Endothelial cell of umbilical vein (primary cell): ENCODE measurements around the gene G6PC2.

Experiments used
- EZH2 ChIP-seq: IDR thresholded peaks from 2 replicates; pipeline ENCODE4 v1.6.1; 2012; ENCODE audit warnings: borderline replicate concordance, low read depth, mild to moderate bottlenecking, moderate library complexity, low read length, inconsistent platforms; ENCODE audit not compliant: severe bottlenecking
- FOS ChIP-seq: IDR thresholded peaks from 2 replicates; pipeline ENCODE4 v1.6.1; 2011; ENCODE audit warnings: mild to moderate bottlenecking, low read length, moderate library complexity, borderline replicate concordance; ENCODE audit not compliant: insufficient read depth
- GATA2 ChIP-seq: IDR thresholded peaks from 2 replicates; pipeline ENCODE4 v1.7.0; 2011; ENCODE audit warnings: low read depth, mild to moderate bottlenecking, moderate library complexity, mixed read lengths, low read length; ENCODE audit not compliant: insufficient read length, insufficient read depth
- JUN ChIP-seq: IDR thresholded peaks from 2 replicates; pipeline ENCODE4 v1.6.1; 2011; ENCODE audit warnings: borderline replicate concordance, low read depth; ENCODE audit not compliant: insufficient read length, insufficient read depth
- MYC ChIP-seq: IDR thresholded peaks from one replicate; pipeline ENCODE4 v1.6.1; 2011; ENCODE audit warnings: mild to moderate bottlenecking, low read depth, low read length
- POLR2A ChIP-seq: IDR thresholded peaks from 2 replicates; pipeline ENCODE4 v1.6.1; 2012; ENCODE audit warnings: low read depth, mild to moderate bottlenecking, control low read depth, low read length
- POLR2AphosphoS5 ChIP-seq: IDR thresholded peaks from 2 replicates; pipeline ENCODE4 v1.6.1; 2012; ENCODE audit warnings: low read depth, mild to moderate bottlenecking, control low read depth, low read length, moderate library complexity; ENCODE audit not compliant: insufficient read depth
- TF ChIP-seq, protein P1 (sequence below), 2 donors: IDR thresholded peaks; 1 replicate in 1 of 2; 2 replicates in 1 of 2; pipeline ENCODE4 v1.5.1; 2011; ENCODE audit warnings: low read length in 2 of 2, mild to moderate bottlenecking in 2 of 2, moderate library complexity in 2 of 2, control low read depth in 1 of 2, inconsistent platforms in 1 of 2, low read depth in 1 of 2; ENCODE audit not compliant: insufficient read depth in 1 of 2; ENCODE audit errors: extremely low read depth in 1 of 2
- TF ChIP-seq, protein P2 (sequence below): IDR thresholded peaks from 2 replicates; pipeline ENCODE4 v1.6.1; 2011; ENCODE audit not compliant: insufficient read depth, insufficient read length

DNA sequence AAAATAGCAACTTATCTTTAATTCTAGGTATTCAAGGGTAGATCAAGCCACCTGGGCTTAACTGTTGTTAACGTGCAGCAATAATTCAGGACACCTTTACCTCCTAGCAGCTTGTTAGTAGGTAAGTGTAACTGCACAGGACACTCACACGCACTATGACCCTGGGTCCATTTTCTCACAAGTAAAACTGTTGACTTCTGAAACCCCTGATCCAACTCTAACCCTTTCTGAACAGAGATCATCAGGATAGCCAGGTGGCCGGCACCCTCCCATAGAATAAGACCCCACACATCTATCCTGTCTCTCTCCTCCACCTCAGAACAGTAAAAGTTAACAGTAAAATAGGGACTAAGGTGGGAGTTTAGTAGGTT is 11.5 kb upstream of the G6PC2 start:
- TF ChIP-seq EZH2 (no peak), POLR2AphosphoS5 (no peak), POLR2A (peak; percentile 1), JUN (no peak), MYC (no peak), FOS (no peak), GATA2 (no peak)
- TF ChIP-seq, protein P1, sequence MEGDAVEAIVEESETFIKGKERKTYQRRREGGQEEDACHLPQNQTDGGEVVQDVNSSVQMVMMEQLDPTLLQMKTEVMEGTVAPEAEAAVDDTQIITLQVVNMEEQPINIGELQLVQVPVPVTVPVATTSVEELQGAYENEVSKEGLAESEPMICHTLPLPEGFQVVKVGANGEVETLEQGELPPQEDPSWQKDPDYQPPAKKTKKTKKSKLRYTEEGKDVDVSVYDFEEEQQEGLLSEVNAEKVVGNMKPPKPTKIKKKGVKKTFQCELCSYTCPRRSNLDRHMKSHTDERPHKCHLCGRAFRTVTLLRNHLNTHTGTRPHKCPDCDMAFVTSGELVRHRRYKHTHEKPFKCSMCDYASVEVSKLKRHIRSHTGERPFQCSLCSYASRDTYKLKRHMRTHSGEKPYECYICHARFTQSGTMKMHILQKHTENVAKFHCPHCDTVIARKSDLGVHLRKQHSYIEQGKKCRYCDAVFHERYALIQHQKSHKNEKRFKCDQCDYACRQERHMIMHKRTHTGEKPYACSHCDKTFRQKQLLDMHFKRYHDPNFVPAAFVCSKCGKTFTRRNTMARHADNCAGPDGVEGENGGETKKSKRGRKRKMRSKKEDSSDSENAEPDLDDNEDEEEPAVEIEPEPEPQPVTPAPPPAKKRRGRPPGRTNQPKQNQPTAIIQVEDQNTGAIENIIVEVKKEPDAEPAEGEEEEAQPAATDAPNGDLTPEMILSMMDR (IDR thresholded peaks at IDR 0.05; ENCODE audit: extremely low read depth in 1 of 2, insufficient read depth in 1 of 2, low read depth in 1 of 2, low read length in 2 of 2) = no peak
- TF ChIP-seq, protein P2, sequence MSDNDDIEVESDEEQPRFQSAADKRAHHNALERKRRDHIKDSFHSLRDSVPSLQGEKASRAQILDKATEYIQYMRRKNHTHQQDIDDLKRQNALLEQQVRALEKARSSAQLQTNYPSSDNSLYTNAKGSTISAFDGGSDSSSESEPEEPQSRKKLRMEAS = no peak
